HCT116 (cell line): ENCODE results near the gene MEPCE. TPM values are rescaled to one million over a fixed set of nuclear protein-coding genes. Genes with fewer than 3 reads are reported as not detected.

Experiments
- ATAC-seq: fragments of 200-7000 bp; cut with Tn5 transposase; 2 replicates; pipeline ENCODE4 v1.9.1; 2020; ENCODE audit warnings: mild to moderate bottlenecking, moderate library complexity
- BruUV-seq: library from RNA; stranded (reverse); fragments of 400-500 nt; replicated peaks from 2 replicates; lab custom pipeline; 2021; lab: Mats Ljungman, UMichigan
- CTCF ChIA-PET: fragments of 300-600 bp; sonication (Branson Sonifier 250); formaldehyde crosslinking; loops from one replicate; lab custom pipeline; 2021; ENCODE audit warnings: antibody characterized with exemption; lab: Charles Lee
- POLR2A ChIA-PET: fragments of 300-600, 350-600 bp; sonication (Branson Sonifier 250); formaldehyde crosslinking; loops from one replicate; lab custom pipeline; 2021; ENCODE audit warnings: antibody characterized with exemption; lab: Charles Lee
- RAD21 ChIA-PET, 2 experiments: fragments of 300-600 bp; sonication (Branson Sonifier 250); formaldehyde crosslinking; loops; one replicate each; lab custom pipeline; 2023; ENCODE audit warnings: low total read pairs in 2 of 2; ENCODE audit not compliant: uncharacterized antibody in 2 of 2, unreplicated experiment in 2 of 2, low non-redundant PET in 1 of 2; lab: Charles Lee
- DNase-seq: peaks from one replicate; pipeline ENCODE4 v3.0.0-alpha.2; 2010; ENCODE audit warnings: low read depth, low spot score
- H2AFZ ChIP-seq: fragments of 200-600 bp; shearing (Covaris generic), sonication (generic); 2 replicates; pipeline ENCODE4 v1.6.1; 2017; ENCODE audit warnings: low read depth, mixed run types, mixed read lengths, antibody characterized with exemption, low read length; ENCODE audit not compliant: poor library complexity, severe bottlenecking
- H3K27ac ChIP-seq: 2 replicates; pipeline ENCODE4 v1.5.1; 2012; ENCODE audit warnings: low read depth, low read length
- H3K27me3 ChIP-seq: fragments of 200-600 bp; sonication (generic); 2 replicates; pipeline ENCODE4 v1.6.1; 2016; ENCODE audit warnings: mixed run types, low read length, mixed read lengths; ENCODE audit not compliant: insufficient read depth
- H3K36me3 ChIP-seq, 2 experiments: fragments of 200-500 bp in 1 of 2; fragments of 200-600 bp in 1 of 2; sonication (Bioruptor generic) in 1 of 2; sonication (generic) in 1 of 2; 2 replicates each; pipeline versions ENCODE4 v1.5.1 to v1.6.1; 2014 to 2016; ENCODE audit warnings: low read length in 2 of 2, inconsistent platforms in 1 of 2, mixed read lengths in 1 of 2, mixed run types in 1 of 2; ENCODE audit not compliant: insufficient read depth in 2 of 2, control insufficient read depth in 1 of 2
- H3K4me1 ChIP-seq, 2 experiments: fragments of 200-600 bp in 1 of 2; sonication (generic) in 1 of 2; 2 replicates each; pipeline versions ENCODE4 v1.5.1 to v1.6.1; 2012 to 2017; ENCODE audit warnings: low read length in 2 of 2, inconsistent platforms in 1 of 2, mild to moderate bottlenecking in 1 of 2, mixed read lengths in 1 of 2, mixed run types in 1 of 2, moderate library complexity in 1 of 2; ENCODE audit not compliant: insufficient read depth in 2 of 2, control insufficient read depth in 1 of 2
- H3K4me2 ChIP-seq: fragments of 200-600 bp; sonication (generic); 2 replicates; pipeline ENCODE4 v1.6.1; 2017; ENCODE audit warnings: mixed run types, low read length, mixed read lengths
- H3K4me3 ChIP-seq, 2 experiments: fragments of 200-600 bp in 1 of 2; sonication (generic) in 1 of 2; replicated peaks in 1 of 2; 2 replicates each; pipeline ENCODE4 v1.5.1; 2011 to 2016; ENCODE audit warnings: low read length in 2 of 2, control low read depth in 1 of 2, low read depth in 1 of 2, mild to moderate bottlenecking in 1 of 2, mixed read lengths in 1 of 2, mixed run types in 1 of 2
- H3K79me2 ChIP-seq: fragments of 200-600 bp; sonication (generic); 2 replicates; pipeline ENCODE4 v1.6.1; 2017; ENCODE audit warnings: mild to moderate bottlenecking, mixed run types, low read length, moderate library complexity, mixed read lengths; ENCODE audit not compliant: insufficient read depth
- H3K9ac ChIP-seq: fragments of 200-600 bp; sonication (generic); 2 replicates; pipeline ENCODE4 v1.6.1; 2016; ENCODE audit warnings: low read length, mixed read lengths
- H3K9me2 ChIP-seq: fragments of 200-600 bp; sonication (generic), shearing (Covaris generic); 2 replicates; pipeline ENCODE4 v1.6.1; 2017; ENCODE audit warnings: mixed run types, mild to moderate bottlenecking, moderate library complexity; ENCODE audit not compliant: insufficient read depth
- H3K9me3 ChIP-seq, 2 experiments: fragments of 200-500 bp in 1 of 2; fragments of 200-600 bp in 1 of 2; sonication (Bioruptor generic) in 1 of 2; sonication (generic) in 1 of 2; 2 replicates each; pipeline ENCODE4 v1.6.1; 2014 to 2017; ENCODE audit warnings: low read length in 2 of 2, mixed read lengths in 2 of 2, inconsistent platforms in 1 of 2, low read depth in 1 of 2, mild to moderate bottlenecking in 1 of 2, mixed run types in 1 of 2, moderate library complexity in 1 of 2; ENCODE audit not compliant: control insufficient read depth in 1 of 2, insufficient read depth in 1 of 2
- H4K20me1 ChIP-seq: fragments of 200-600 bp; sonication (generic), shearing (Covaris generic); 2 replicates; pipeline ENCODE4 v1.6.1; 2017; ENCODE audit warnings: mixed run types, mild to moderate bottlenecking, moderate library complexity; ENCODE audit not compliant: insufficient read depth
- CEBPB ChIP-seq: IDR thresholded peaks from 2 replicates; pipeline ENCODE4 v1.6.1; 2012; ENCODE audit warnings: low read depth
- EZH2 ChIP-seq: fragments of 200-600 bp; sonication (generic); IDR thresholded peaks from 2 replicates; pipeline ENCODE4 v1.6.1; 2017; ENCODE audit warnings: antibody characterized with exemption, mixed run types
- POLR2AphosphoS5 ChIP-seq: IDR thresholded peaks from 2 replicates; pipeline ENCODE4 v1.6.1; 2011; ENCODE audit warnings: mild to moderate bottlenecking, low read depth, low read length, moderate library complexity
- RAD21 ChIP-seq: IDR thresholded peaks from 2 replicates; pipeline ENCODE4 v1.6.1; 2012; ENCODE audit warnings: low read depth, mild to moderate bottlenecking
- SP1 ChIP-seq: IDR thresholded peaks from 2 replicates; pipeline ENCODE4 v1.6.1; 2012; ENCODE audit warnings: low read depth
- intact Hi-C: fragments of 100-400 bp; cut with micrococcal nuclease; formaldehyde crosslinking; loops from 2 replicates; pipeline ENCODE4 v1.10.0; 2022
- total RNA-seq: library from RNA; stranded (reverse); gene quantifications from one replicate; pipeline ENCODE4 v1.2.1, GENCODE V29; 2021; ENCODE audit not compliant: unreplicated experiment

Gene MEPCE
- total RNA-seq, 1 experiment from 2014 or later, result 44.4 TPM

GRCh38 chr7:100433276-100433591 lies 3.6 kb downstream of the MEPCE start:
- H3K4me2 ChIP-seq, result no peak overlapping the region
- no peaks in the 10 kb centered on the region for H4K20me1 ChIP-seq
- H3K27me3 ChIP-seq, result no peaks in the 10 kb centered on the region
- BruUV-seq, result no TSS peak
- ChIA-PET CTCF (no interaction called here), POLR2A (no interaction called here), RAD21 (no interaction called here)
- no peak overlapping the region for H3K9ac ChIP-seq
- DNase-seq (no peak), ATAC-seq (no peak)
- H3K27ac ChIP-seq, result peak overlapping the region; percentile 99; the same call in 1 of the 2 replicates
- TF ChIP-seq POLR2AphosphoS5 (peak; percentile 24; the same call in 1 of the 2 replicates), CEBPB (no peak)
- peaks cover 5 to 39% of the 10 kb centered on the region in 2 experiments; a peak in 2 of 4 replicates for H3K36me3 ChIP-seq
- peaks cover 2 to 67% of the 10 kb centered on the region in 2 experiments for H3K4me1 ChIP-seq
- H3K79me2 ChIP-seq, result peaks cover 62% of the 10 kb centered on the region
- H2AFZ ChIP-seq, result no peak overlapping the region
- no peak overlapping the region for H3K4me3 ChIP-seq
- intact Hi-C loops, result no loop called here
- no peaks in the 10 kb centered on the region for H3K9me2 ChIP-seq
- no peaks in the 10 kb centered on the region for H3K9me3 ChIP-seq

- H3K4me1 ChIP-seq, result peaks cover 2 to 62% of the 10 kb centered on the region in 2 experiments
- CTCF ChIA-PET, result no interaction called here
- no peaks in the 10 kb centered on the region for H3K9me3 ChIP-seq
- no peaks in the 10 kb centered on the region for H3K27me3 ChIP-seq
- RAD21 ChIA-PET, result no interaction called here
- H2AFZ ChIP-seq, result no peak overlapping the region
- H4K20me1 ChIP-seq, result no peaks in the 10 kb centered on the region
- BruUV-seq, result no TSS peak
- H3K4me3 ChIP-seq, result no peak overlapping the region
- no peaks in the 10 kb centered on the region for H3K9me2 ChIP-seq
- POLR2A ChIA-PET, result no interaction called here
- H3K4me2 ChIP-seq, result 0 out of 2 replicates have a peak overlapping the region, but pooled peaks have one; percentile 18
- TF ChIP-seq RAD21 (no peak), SP1 (no peak), EZH2 (no peak)
- peak overlapping the region; percentile 99 for H3K27ac ChIP-seq
- DNase-seq, result no peak
- intact Hi-C loops, result no loop called here
- ATAC-seq, result no peak
- H3K79me2 ChIP-seq, result peaks cover 62% of the 10 kb centered on the region
- H3K36me3 ChIP-seq, result peaks cover 5 to 39% of the 10 kb centered on the region in 2 experiments; a peak in 2 of 4 replicates
- H3K9ac ChIP-seq, result no peak overlapping the region
These were observed 4.1 kb downstream of the MEPCE start for GRCh38 chr7:100433592-100434296.
